HepG2 (cell line): ENCODE results near the gene ATP5MG. TPM values are rescaled to one million over a fixed set of nuclear protein-coding genes. Genes with fewer than 3 reads are reported as not detected.

Source experiments
- ATAC-seq: fragments of 200-7000 bp; cut with Tn5 transposase; 3 replicates; pipeline ENCODE4 v1.9.1; 2020; ENCODE audit warnings: mild to moderate bottlenecking, moderate library complexity
- BruUV-seq: library from RNA; stranded (reverse); fragments of 400-500 nt; replicated peaks from 2 replicates; lab custom pipeline; 2021; lab: Mats Ljungman, UMichigan
- CTCF ChIA-PET: fragments of 300-600 bp; formaldehyde crosslinking; extraction: SDS; loops from one replicate; lab custom pipeline; 2021; ENCODE audit warnings: low total read pairs, inconsistent platforms, low intra/inter-chr PET ratio; lab: Yijun Ruan, JAX
- POLR2A ChIA-PET: fragments of 350-600 bp; sonication (Branson Sonifier 250); formaldehyde crosslinking; loops from one replicate; lab custom pipeline; 2020; ENCODE audit warnings: antibody characterized with exemption, inconsistent platforms; lab: Yijun Ruan, JAX
- DNase-seq: peaks from one replicate; pipeline ENCODE4 v3.0.0-alpha.2; 2015; ENCODE audit warnings: low spot score
- FAIRE-seq: peaks from 3 replicates; lab custom pipeline; 2011; peaks lifted over from hg19 to GRCh38; lab: Jason Lieb, UNC
- H2AFZ ChIP-seq: one replicate; pipeline ENCODE4 v1.6.1; 2011; ENCODE audit warnings: low read length, inconsistent platforms
- H3K27ac ChIP-seq: fragments of 300-600 bp; 3 replicates; pipeline ENCODE4 v1.8.0; 2011; ENCODE audit warnings: mixed run types, mild to moderate bottlenecking, mixed read lengths, low read length, inconsistent platforms; ENCODE audit not compliant: insufficient read depth; ENCODE audit errors: extremely low read length
- H3K27me3 ChIP-seq, 2 experiments: fragments of 200-600 bp in 1 of 2; 2 replicates in 1 of 2; 3 replicates in 1 of 2; pipeline versions ENCODE4 v1.6.0 to v1.8.0; 2011; ENCODE audit warnings: low read length in 2 of 2, mild to moderate bottlenecking in 2 of 2, moderate library complexity in 2 of 2, inconsistent platforms in 1 of 2; ENCODE audit not compliant: insufficient read depth in 2 of 2, control insufficient read depth in 1 of 2
- H3K36me3 ChIP-seq, 2 experiments: fragments of 200-600 bp in 1 of 2; replicated peaks in 1 of 2; 2 replicates in 1 of 2; 3 replicates in 1 of 2; pipeline versions ENCODE4 v1.5.1 to v1.8.0; 2011; ENCODE audit warnings: low read length in 2 of 2, inconsistent platforms in 1 of 2; ENCODE audit not compliant: insufficient read depth in 2 of 2, control insufficient read depth in 1 of 2
- H3K4me1 ChIP-seq: 2 replicates; pipeline ENCODE4 v1.5.1; 2012; ENCODE audit warnings: low read length, inconsistent platforms; ENCODE audit not compliant: insufficient read depth
- H3K4me2 ChIP-seq: 2 replicates; pipeline ENCODE4 v1.6.0; 2011; ENCODE audit warnings: low read depth, low read length, inconsistent platforms
- H3K4me3 ChIP-seq, 3 experiments: fragments of 200-600 bp in 1 of 3; sonication (generic), shearing (Covaris generic) in 1 of 3; replicated peaks in 1 of 3; 2 replicates each; pipeline ENCODE4 v1.5.1; 2011 to 2016; ENCODE audit warnings: low read length in 3 of 3, inconsistent platforms in 2 of 3, low read depth in 2 of 3, mild to moderate bottlenecking in 2 of 3, control low read depth in 1 of 3, mixed read lengths in 1 of 3; ENCODE audit not compliant: insufficient read depth in 1 of 3
- H3K79me2 ChIP-seq: one replicate; pipeline ENCODE4 v1.6.1; 2011; ENCODE audit warnings: low read length, inconsistent platforms; ENCODE audit not compliant: insufficient read depth
- H3K9ac ChIP-seq: 2 replicates; pipeline ENCODE4 v1.6.0; 2011; ENCODE audit warnings: mild to moderate bottlenecking, low read depth, low read length, inconsistent platforms; ENCODE audit not compliant: insufficient read depth
- H3K9me3 ChIP-seq: 2 replicates; pipeline ENCODE4 v1.5.1; 2012; ENCODE audit warnings: mild to moderate bottlenecking, low read length
- H4K20me1 ChIP-seq: 2 replicates; pipeline ENCODE4 v1.6.0; 2011; ENCODE audit warnings: inconsistent platforms, mild to moderate bottlenecking, low read length, moderate library complexity; ENCODE audit not compliant: insufficient read depth
- ZFP62 ChIP-seq: sonication (generic); formaldehyde crosslinking; IDR thresholded peaks from 2 replicates; pipeline ENCODE4 v1.4.0; 2020; ENCODE audit warnings: missing genetic modification reagents
- ZNF746 ChIP-seq: sonication (generic); formaldehyde crosslinking; IDR thresholded peaks from 2 replicates; pipeline ENCODE4 v1.8.0; 2022; ENCODE audit warnings: mild to moderate bottlenecking, missing genetic modification reagents
- WGBS: methylation state at CpG from one replicate; pipeline ENCODE4 v1.1.6; 2017; ENCODE audit warnings: low lambda C conversion rate; 5-methylcytosine and 5-hydroxymethylcytosine counted together
- in situ Hi-C: cut with HindIII; loops from 2 replicates; pipeline ENCODE4 v1.10.0; 2017; ENCODE audit warnings: low pct_unique_long_range_greater_than_20kb; ENCODE audit not compliant: extremely low pct_ligation_motif_present
- intact Hi-C: fragments of 100-400 bp; cut with micrococcal nuclease; formaldehyde crosslinking; loops from one replicate; pipeline ENCODE4 v1.10.0; 2022; ENCODE audit not compliant: unreplicated experiment
- polyA plus RNA-seq, 8 experiments: library from polyadenylated mRNA; depleted of rRNA in 3 of 8; stranded (reverse) in 7 of 8; unstranded in 1 of 8; fragments of >200 nt; fragmentation: Illumina TruSeq in 4 of 8; extraction: Trizol in 4 of 8; gene quantifications; 2 replicates each; pipeline versions ENCODE4 v1.2.1 to v1.2.3, GENCODE V29; 2011 to 2016; ENCODE audit warnings: low read depth in 4 of 8, missing spikeins in 1 of 8, mixed read lengths in 1 of 8; ENCODE audit not compliant: insufficient read depth in 1 of 8
- total RNA-seq, 5 experiments: library from RNA; depleted of rRNA; stranded (reverse); fragments of >200 nt; fragmentation: Illumina TruSeq; extraction: Trizol; gene quantifications; 2 replicates each; pipeline ENCODE4 v1.2.3, GENCODE V29; 2016; ENCODE audit warnings: low read depth in 1 of 5
- TF ChIP-seq, protein P1 (sequence below): sonication (generic); formaldehyde crosslinking; IDR thresholded peaks from 2 replicates; pipeline ENCODE4 v1.4.0; 2020; ENCODE audit warnings: mild to moderate bottlenecking, missing genetic modification reagents
- TF ChIP-seq, protein P2 (sequence below): sonication (generic); formaldehyde crosslinking; IDR thresholded peaks from 2 replicates; pipeline ENCODE4 v1.5.0; 2020; ENCODE audit warnings: mild to moderate bottlenecking, missing genetic modification reagents

ATP5MG gene
- total and polyA plus RNA-seq, 2 of the 13 experiments (the other 11 are each of a cell fraction or from before 2014, with no cell fraction given) = 260 to 320 TPM

DNA sequence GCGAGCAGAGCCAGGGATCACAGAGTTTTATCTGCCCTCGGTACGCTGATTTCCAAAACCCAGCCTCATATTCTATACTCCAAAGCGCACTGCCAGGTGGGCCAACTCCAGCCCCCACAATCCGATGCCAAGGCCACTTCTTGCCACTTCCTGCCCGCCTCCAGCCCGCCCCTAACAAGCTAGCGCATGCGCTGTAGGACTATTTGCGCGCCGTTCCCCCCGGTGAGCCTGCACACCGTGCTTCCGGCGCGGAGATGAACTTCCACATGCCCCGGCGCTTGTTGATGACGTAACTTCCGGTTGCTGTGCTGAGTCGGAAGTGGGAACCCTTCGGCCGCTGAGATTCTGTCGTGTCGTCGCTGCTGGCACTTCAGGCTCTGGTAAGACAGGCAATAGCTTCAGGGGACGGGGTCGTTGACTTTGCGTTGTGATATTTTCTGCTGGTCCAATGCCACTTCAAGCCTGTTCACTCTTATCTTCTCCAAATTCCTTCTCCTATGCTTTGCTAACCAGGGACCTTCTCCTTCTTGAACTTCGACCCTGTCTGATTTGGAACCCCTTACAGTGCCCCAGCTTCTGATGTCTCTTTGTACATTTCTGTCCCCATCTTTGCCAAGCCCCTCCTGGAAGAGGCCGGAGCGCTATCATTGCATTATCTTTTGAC, 42.0 kb upstream of the ATP5MG start, which contains the start of gene UBE4A (continued):
- TF ChIP-seq, protein P1, sequence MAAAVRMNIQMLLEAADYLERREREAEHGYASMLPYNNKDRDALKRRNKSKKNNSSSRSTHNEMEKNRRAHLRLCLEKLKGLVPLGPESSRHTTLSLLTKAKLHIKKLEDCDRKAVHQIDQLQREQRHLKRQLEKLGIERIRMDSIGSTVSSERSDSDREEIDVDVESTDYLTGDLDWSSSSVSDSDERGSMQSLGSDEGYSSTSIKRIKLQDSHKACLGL (CRISPR knock-in tag) = no peak
- TF ChIP-seq ZFP62 (CRISPR knock-in tag) = no peak
- TF ChIP-seq, protein P2, sequence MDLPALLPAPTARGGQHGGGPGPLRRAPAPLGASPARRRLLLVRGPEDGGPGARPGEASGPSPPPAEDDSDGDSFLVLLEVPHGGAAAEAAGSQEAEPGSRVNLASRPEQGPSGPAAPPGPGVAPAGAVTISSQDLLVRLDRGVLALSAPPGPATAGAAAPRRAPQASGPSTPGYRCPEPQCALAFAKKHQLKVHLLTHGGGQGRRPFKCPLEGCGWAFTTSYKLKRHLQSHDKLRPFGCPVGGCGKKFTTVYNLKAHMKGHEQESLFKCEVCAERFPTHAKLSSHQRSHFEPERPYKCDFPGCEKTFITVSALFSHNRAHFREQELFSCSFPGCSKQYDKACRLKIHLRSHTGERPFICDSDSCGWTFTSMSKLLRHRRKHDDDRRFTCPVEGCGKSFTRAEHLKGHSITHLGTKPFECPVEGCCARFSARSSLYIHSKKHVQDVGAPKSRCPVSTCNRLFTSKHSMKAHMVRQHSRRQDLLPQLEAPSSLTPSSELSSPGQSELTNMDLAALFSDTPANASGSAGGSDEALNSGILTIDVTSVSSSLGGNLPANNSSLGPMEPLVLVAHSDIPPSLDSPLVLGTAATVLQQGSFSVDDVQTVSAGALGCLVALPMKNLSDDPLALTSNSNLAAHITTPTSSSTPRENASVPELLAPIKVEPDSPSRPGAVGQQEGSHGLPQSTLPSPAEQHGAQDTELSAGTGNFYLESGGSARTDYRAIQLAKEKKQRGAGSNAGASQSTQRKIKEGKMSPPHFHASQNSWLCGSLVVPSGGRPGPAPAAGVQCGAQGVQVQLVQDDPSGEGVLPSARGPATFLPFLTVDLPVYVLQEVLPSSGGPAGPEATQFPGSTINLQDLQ (CRISPR knock-in tag) = no peak

DNA sequence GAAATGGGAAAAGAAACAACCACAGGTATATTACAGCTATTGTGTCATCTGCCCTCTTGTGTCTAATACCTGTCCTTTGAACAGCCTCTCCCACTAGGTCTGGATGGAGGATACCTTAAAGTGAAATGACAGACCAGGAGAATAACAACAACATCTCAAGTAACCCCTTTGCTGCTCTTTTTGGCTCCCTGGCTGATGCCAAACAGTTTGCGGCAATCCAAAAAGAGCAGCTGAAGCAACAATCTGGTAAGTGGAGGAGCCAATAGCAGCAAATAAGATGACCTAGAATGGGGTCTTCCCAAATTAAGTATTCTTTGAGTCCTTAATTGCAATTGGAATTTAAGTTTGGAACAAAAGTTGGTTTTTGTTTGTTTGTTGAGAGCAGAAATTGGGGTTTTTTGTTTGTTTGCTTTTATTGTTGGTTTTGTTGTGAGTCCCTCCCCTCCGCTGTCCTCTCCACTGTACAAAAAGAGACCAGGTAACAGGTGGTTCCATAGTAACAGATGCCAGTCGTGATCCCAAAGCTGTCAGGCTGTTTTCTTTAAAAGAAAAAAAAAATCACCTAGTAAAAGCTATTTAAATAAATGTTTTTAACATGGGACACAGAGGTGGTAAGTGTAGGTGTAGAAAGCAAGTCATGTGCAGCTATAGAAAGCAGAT, 36.3 kb upstream of the ATP5MG start:
- ATAC-seq = no peak
- ChIA-PET CTCF (no interaction called here), POLR2A (interaction anchor here (1.1 kb wide), 1 partner anchor 10 kb away, joined by 3 read pairs; no protein-coding TSS in a partner anchor)
- no peak overlapping the region for H3K9ac ChIP-seq
- WGBS = 96% methylated on average over 3 of the region's 3 CpGs
- peaks cover 35% of the 10 kb centered on the region for H3K79me2 ChIP-seq
- no peak for FAIRE-seq
- intact Hi-C loops (no loop called here), in situ Hi-C loops (no loop called here)
- no peak overlapping the region for H3K4me3 ChIP-seq
- peaks cover 24% of the 10 kb centered on the region for H3K4me1 ChIP-seq
- H3K27ac ChIP-seq = no peak overlapping the region
- no peak for TF ChIP-seq ZNF746 (CRISPR knock-in tag)
- BruUV-seq = no TSS peak
- no peak overlapping the region for H3K4me2 ChIP-seq
- H3K36me3 ChIP-seq = peaks cover 12 to 42% of the 10 kb centered on the region in 2 experiments
- H2AFZ ChIP-seq = no peak overlapping the region
- no peaks in the 10 kb centered on the region for H4K20me1 ChIP-seq
- no peaks in the 10 kb centered on the region; a peak in 1 of 5 replicates for H3K27me3 ChIP-seq
- no peak for DNase-seq
- H3K9me3 ChIP-seq = no peaks in the 10 kb centered on the region
